GM21360 (cell line): ENCODE results near the gene FRYL.
A peak's percentile ranks its signal among the peaks of the same experiment; 100 is the strongest.
"Not testable (repeated sequence)": the region's sequence is repeated elsewhere in the genome, so short reads cannot be mapped to it uniquely, and the experiment has no call there.

Source experiments
- ATAC-seq: cut with Tn5 transposase; IDR thresholded peaks from one replicate; pipeline ENCODE4 v1.9.1; 2021; ENCODE audit warnings: mild to moderate bottlenecking, moderate library complexity; ENCODE audit not compliant: unreplicated experiment

FRYL gene

GRCh38 chr4:48779998-48780864, at the start of gene FRYL:
Gene FRYL, minus strand, starts transcription at chr4:48780279. Its CDS starts 145,869 bp downstream, at chr4:48634410.
- ATAC-seq: peak; percentile 83

GRCh38 chr4:48827622-48828021, 47.5 kb upstream of the FRYL start:
- ATAC-seq: no peak

GRCh38 chr4:48821431-48821830, 41.4 kb upstream of the FRYL start:
- not testable (repeated sequence) for ATAC-seq

- ATAC-seq: no peak
Observed at GRCh38 chr4:48816971-48817370, 36.9 kb upstream of the FRYL start.

- ATAC-seq: not testable (repeated sequence)
Observed at GRCh38 chr4:48816297-48816696, 36.2 kb upstream of the FRYL start.

GRCh38 chr4:48815483-48815882, 35.4 kb upstream of the FRYL start:
- ATAC-seq: peak; percentile 47

- ATAC-seq: peak; percentile 77
Observed at GRCh38 chr4:48813964-48814363, 33.9 kb upstream of the FRYL start.

- no peak for ATAC-seq
Observed at GRCh38 chr4:48812866-48813265, 32.8 kb upstream of the FRYL start.

- no peak for ATAC-seq
Observed at GRCh38 chr4:48804584-48805301, 24.7 kb upstream of the FRYL start.

GRCh38 chr4:48801016-48801715, 21.1 kb upstream of the FRYL start:
- no peak for ATAC-seq

GRCh38 chr4:48800155-48800554, 20.1 kb upstream of the FRYL start:
- ATAC-seq: not testable (repeated sequence)

GRCh38 chr4:48799157-48799556, 19.1 kb upstream of the FRYL start:
- ATAC-seq: no peak

GRCh38 chr4:48798117-48798516, 18.0 kb upstream of the FRYL start:
- no peak for ATAC-seq

- ATAC-seq: no peak
Observed at GRCh38 chr4:48796927-48797679, 17.0 kb upstream of the FRYL start.

GRCh38 chr4:48796191-48796926, 16.3 kb upstream of the FRYL start:
- ATAC-seq: no peak

- peak; percentile 41 for ATAC-seq
Observed at GRCh38 chr4:48795108-48795507, 15.0 kb upstream of the FRYL start.

- ATAC-seq: peak; percentile 44
Observed at GRCh38 chr4:48792348-48793006, 12.4 kb upstream of the FRYL start.

GRCh38 chr4:48791313-48791712, 11.2 kb upstream of the FRYL start:
- no peak for ATAC-seq

GRCh38 chr4:48790561-48790960, 10.5 kb upstream of the FRYL start:
- no peak for ATAC-seq
